Measurements from ENCODE around the gene GPC3.
"Not testable (repeated sequence)": the region's sequence is repeated elsewhere in the genome, so short reads cannot be mapped to it uniquely, and the experiment has no call there.

GPC3 gene

DNA sequence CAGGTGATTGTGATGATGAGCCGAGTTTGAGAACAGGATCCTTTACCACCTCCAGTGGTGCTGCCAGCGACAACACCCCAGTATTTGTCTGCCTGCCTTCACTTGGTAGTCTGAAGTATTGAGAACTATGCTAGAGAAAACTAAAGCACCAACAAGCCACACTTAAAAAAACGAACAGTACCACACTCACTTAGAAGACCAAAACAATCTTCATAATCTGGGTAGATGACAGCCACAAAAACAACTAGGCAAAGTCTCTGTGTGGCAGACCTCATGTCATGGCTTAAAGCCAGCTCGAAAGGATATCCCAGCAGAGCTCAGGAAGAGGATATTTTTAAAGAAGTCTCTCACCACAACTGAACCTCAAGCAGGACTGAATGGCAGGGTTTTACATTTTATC, 236.0 kb downstream of the GPC3 start:
- peak; percentile 10 for DNase-seq

DNA sequence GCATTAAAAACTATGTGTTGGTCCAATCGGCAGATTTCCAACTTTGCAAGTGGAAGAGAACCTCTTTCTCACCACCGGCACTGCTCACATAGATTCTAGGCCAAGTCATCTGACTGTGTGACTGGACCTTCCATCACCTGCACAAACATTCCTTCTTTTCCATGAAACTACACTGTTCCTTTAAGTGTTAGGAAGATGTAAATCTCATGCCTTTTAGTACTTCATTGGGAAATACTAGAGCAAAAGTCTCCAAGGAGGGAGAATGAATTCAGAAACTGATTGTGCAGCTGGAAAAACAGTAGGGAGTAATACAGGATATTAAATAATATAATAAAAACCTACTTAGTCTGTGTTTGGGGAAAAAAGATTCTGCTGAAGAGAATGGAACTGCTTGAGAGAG, 238.2 kb downstream of the GPC3 start:
- DNase-seq = no peak

DNA sequence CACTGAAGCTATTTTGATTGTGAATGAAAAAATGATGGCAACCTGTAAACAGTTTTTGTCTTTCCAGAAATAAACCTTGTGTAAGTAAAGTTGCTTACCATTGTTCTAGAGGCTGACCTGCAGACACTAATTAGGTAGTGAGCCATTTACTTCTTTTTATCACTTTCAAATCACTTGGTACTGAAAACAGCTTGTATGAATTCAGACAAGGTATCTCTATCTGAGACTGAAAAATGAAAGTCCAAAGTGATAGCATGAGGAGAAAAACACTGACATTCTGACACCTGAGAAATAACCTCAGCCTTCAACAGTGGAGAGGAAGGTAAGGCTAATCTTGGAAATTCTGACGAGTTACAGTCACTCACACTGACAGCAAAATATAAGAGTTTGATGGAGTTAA, 238.8 kb downstream of the GPC3 start:
- DNase-seq = no peak

DNA sequence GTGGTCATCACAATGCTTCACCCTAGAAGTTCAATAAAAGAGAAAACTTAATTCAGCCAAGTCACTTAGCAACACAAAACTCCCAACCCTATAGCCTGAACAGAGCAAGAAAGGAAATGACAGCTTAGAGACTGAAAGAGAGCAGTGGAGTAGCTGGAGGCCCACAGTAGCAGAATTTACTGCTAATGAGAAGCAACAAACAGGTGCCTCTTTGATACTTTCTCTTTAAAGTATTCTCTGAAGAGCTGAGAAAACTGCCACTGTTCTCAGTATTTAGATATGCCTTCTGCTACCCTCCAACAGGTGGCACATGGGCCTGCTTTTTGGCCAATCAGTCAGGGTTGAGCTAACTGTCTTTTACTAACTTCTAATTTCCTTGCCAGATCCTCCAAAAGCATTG, 240.0 kb downstream of the GPC3 start:
- DNase-seq = no peak

DNA sequence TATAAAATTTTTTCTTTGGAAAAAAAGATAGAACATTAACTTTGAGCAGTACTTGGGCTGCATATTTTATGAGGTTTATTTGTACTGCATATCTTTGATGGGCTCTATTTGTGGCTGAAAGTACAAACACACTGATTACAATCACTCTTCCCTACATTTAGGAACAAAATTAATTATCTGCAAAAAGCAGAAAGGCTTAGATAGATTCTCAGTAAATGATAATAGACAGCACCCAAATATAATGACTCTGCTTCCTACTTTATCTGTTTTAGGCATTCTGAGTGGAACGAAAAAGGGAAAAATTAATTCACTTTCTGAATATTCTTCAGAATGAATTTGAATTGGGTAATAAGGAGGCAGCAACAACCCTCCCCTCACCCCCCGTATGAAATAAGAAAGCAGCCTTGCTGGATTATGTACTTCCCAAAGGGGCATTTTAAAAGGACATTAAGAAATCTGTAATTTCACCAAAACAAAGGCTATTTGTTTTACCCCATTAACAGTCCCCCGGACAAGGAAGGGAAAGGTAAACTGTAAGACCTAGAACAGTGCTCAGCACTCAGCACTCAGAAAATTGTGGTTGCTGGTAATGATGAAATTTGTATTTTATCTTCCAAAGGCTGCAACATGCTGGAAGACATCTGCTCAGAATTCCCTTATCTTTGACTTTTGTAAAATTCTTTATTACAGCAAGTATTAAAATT, 242.6 kb downstream of the GPC3 start:
- no peak for DNase-seq

DNA sequence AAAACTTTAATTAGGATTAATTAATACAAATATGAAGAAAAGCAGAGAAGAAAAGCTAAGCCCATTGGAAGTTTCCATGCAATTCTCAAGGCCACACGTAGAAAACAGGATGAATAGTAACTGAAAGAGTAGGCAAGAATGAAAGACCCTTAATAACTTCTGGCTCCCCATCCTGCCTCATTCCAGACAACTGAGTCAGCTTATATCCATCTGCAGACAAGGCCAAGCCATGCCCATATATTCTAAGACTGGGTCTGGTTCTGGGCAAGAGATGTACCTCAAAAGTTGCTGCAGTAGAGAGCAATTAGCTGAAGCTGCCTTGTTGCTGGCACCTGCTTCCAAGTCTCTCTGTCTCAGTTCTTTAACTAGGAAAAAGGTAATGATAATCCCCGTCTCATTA, 244.1 kb downstream of the GPC3 start:
- DNase-seq = peak; percentile 39

DNA sequence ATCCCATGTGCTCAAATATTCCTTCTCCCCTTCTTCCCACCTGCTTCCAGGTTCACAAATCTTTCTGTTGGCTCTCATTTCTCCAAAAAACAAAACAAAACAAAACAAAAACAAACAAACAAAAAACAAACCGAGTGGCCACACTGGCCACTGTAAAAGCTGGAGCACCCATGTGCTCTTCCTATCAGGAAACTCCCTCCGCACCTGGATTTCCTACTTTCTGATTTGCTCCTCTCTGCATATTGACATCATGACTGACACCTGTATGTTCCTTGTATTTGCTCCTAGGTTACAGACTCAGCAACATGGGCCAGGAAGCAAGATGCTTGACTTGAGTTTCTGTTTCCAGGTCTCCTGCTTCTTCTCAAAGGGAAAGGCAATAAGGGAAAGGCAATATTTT, 258.8 kb downstream of the GPC3 start:
- no peak for DNase-seq

DNA sequence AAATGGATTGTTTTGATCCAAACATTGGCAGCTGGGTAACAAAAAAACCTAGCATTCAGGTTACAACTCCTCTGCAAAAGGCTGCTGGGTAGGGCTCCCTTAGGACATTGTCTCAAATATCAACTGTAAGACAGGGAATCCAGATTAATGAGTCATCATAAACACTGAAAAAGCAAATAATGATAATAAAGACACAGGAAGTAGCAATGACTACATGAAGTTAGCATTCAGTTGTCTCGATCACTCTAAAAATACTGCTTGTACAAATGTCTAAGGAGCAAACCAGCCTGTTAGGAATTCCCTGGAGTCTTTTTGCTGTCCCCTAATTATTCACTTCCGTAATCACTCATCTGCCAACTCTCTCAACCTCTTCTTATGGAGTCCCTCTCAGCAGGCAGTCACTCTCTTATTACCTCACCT, 259.2 kb downstream of the GPC3 start:
- peak; percentile 89 for DNase-seq

DNA sequence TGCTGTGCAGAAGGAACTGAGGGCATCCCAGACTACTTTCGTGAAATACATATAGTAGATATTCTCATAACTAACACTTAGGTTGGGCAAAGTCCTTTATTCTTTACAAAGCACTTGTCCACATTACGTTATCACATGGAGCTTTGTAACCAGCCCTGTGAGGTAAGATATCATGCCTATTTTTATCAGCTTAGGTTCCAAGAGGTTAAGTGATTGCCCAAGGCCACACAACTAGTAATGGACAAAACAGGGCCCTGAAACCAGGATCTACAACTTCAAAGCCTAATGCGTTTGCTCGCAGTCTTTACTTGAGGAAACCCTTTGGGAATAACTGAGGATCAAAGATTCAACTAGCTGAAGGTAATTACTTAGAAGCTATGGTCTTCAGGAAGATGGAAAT, 261.5 kb downstream of the GPC3 start:
- DNase-seq = no peak

DNA sequence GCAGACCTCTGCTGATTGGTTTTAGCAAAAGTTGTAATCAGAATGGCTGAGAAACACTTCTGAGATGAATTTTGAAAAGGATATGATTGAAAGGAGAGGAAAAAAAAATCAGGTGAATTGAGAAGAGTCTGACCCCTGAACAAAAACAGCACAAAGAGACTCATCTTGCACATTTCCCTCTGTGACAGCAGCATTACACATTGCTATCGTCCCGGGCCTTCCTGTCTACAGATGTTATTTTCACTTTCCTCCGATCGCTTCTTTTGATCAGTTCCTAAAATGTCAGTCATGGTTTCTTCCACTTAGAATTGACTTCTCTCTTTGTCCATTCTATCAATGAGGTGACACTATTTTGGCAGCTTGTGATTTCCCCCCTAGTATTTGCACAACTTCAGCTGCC, 262.6 kb downstream of the GPC3 start:
- no peak for DNase-seq

DNA sequence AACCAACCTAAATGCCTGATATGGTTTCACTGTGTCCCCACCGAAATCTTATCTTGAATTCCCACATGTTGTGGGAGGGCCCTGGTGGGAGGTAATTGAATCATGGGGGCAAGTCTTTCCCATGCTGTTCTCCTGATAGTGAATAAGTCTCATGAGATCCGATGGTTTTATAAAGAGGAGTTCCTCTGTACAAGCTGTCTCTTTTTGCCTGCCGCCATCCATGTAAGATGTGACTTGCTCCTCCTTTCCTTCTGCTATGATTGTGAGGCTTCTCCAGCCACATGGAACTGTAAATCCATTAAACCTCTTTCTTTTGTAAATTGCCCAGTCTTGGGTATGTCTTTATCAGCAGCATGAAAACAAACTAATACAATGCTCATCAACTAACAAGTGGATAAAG, 265.1 kb downstream of the GPC3 start:
- not testable (repeated sequence) for DNase-seq

DNA sequence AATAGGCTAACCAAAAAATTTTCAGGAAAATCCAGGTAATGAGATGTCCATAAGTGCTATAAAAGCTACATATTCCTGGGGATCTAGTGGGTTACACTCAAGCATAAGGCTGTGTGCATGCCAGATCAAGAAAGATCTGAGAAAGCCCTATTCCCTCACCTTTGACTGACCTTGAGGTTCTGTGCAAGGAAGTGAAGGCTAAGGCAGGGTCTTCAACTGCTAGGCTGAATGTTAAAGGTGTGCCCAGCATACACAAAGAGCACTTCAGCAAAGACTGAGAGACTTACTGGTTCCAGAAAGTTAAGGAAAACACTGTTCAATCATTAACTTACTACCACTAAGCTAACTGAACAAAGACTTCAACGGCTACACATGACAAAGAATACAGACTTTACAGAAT, 269.7 kb downstream of the GPC3 start:
- no peak for DNase-seq

DNA sequence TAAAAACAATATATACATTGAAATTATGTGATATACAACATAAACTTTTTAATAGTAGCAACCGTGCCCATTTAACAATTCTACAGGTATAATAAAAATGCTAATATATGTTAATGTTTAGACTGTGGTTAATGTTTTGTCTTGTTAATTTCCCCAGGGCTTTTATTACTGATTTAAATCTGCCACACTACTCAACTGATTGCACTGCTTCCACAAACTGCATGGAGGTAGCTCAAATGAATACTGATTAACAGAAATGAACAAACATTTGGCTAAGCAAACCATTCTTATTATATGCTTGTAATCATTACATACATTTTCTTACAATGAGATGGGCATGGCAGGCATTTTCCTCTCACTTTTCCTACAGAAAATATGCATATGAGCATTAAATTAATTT, 275.9 kb downstream of the GPC3 start:
- no peak for DNase-seq

DNA sequence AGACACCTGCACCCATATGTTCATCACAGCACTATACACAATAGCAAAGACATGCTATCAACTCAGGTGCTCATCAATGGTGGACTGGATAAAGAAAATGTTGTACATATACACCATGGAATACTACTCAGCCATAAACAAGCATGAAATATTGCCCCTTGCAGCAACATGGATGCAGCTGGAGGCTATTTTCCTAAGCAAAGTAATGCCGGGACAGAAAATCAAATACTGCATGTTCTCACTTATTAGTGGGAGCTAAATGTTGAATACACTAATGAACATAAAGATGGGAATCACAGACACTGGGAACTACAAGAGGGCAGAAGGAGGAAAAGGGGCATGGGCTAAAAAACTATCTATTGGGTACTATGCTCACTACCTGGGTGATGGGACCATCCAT, 278.5 kb downstream of the GPC3 start:
- DNase-seq = no peak

DNA sequence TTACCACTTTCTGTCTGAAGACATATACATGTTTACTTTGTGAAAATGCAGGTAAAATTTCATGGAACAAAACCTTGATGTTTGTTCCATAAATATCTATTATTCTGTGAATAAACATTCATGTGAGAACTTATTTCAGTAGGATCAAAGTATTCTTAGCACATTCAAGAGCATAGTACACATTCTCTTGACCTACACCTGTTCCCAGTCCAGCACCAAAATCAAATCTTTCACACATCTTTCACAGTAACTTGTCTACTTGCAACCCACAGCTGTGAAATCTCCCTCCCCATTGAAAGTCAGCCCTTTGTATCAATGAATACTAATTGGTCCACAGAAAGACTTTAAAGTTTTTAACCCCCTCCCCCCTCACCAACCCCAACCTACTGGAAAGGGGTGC, 283.2 kb downstream of the GPC3 start:
- DNase-seq = no peak

DNA sequence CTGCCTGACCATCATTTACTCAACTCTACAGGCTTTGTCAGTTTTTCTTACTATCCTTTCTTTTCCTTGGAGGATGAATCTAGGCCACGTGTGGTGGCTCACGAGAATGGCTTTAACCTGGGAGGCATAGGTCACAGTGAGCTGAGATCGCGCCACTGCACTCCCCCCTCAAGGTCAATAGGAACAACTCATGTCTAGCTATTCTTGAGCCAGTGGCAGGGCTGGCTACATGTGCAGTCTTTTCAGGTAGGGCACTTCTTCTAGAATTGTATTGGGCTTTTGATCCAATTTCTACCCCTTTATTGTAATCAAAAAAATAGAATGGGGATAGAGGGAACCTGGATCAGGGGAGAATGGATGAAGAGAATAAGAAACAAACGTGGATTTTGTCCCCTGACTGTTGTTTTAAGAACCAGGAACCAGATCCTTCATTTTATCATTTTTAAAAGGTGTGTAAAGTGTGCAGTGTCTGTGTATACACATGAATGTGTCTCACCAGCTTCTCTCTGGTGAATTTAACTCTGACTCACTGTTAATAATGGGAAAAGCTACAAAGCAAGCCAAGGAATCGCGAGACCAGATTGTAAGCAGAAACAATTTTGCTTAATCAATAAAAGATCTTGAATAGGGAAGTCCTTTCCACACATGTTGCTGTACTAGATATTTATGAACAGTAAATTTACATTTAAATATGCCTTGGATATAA, 286.2 kb downstream of the GPC3 start:
- DNase-seq = no peak

DNA sequence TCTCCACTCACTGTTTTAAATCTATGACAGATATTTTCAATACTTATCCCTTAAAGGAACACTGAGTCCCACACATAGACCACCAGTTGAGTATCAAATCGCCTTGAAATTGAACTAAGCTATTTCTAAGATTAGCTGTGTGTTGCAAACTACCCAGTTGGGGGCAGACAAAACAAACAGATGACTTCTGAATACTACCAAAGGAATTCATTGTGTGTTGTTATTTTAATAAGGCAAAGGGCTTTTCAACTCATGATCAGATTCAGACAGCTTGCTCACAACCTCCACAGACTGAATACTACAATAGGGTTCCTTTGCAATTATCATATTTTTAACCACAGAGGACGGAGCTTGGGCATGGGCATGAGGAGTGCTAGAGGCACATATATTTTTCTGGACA, 287.1 kb downstream of the GPC3 start:
- peak; percentile 64 for DNase-seq

DNA sequence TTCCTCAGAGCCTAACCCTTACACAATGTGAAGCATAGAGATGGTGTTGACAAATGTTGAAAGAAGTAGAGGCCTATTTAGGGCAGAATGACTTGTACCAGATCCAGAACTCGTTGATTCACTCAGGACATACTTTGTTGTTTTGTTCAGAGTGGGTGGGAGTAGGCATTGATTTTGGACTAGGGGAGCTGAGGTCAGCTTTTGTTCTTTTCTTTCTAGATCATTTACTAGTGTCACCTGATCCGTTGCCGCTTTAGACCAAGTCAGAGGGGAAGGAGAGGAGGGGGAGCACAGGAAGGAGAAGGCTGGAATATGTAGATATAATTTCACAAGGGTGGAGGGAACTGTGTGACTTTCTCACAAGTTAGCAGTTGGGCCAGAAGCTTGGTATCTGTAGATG, 287.7 kb downstream of the GPC3 start:
- DNase-seq = no peak

DNA sequence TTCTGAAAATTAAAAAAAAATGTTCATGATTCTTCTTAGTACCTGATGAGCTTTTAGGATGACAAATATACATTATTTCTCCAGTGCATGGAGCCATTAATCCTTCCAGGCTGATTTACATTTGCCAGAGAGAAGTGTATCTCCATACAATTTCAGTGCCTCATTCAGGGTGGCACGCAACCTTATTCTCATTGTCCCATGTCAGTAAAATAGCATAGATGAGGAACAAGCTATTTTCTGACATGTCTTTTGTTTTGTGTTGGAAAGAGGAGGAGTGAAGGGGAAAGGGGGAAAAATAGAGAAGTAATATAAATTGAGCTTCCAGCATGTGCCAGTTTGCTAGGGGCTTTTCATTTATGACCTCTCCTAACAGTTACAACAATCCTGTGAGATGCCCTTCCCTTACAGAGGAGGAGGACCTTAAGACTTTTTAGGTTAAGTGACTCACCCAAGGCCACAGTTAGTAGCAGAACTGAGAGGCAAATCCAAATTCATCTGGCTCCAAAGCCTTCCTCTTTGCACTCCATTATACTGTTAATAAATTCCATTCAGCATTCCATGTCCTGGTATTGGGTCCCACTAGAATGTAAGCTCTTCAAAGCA, 295.3 kb downstream of the GPC3 start:
- no peak for DNase-seq

DNA sequence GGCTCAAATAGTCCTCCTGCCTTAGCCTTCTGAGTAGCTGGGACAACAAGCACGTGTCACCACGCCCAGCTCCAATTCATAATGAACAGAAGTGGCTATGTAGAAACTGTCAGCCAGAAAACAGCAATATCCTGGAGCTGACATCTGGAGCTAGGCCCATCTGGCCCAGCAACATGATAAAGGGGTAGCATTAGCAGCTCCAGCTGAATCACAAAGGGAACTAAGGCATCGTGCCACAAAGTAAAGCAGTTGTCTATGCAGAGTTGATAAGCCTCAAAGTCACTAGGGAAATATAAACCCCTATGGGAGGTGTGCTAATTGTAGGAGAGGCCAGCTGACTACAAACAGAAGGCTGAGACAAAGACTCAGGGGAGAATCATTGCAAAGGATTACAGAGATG, 299.6 kb downstream of the GPC3 start:
- DNase-seq = no peak

DNA sequence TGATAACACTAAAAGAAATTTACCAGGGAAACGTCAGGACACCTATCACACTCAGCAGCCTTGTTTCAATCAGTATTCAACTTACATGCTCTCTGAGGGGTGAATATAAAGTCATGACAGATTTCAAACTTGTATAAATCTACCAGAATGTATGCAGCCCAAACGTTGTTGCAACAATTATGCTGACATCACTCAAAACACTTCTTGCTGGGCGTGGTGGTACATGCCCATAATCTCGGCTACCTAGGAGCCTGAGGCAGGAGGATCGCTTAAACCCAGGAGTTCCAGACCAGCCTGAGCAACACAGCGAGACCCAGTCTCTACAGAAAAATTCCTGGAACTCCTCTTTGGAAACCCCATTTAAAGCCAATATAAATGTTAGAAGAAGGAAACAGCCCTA, 303.5 kb downstream of the GPC3 start:
- DNase-seq = no peak

DNA sequence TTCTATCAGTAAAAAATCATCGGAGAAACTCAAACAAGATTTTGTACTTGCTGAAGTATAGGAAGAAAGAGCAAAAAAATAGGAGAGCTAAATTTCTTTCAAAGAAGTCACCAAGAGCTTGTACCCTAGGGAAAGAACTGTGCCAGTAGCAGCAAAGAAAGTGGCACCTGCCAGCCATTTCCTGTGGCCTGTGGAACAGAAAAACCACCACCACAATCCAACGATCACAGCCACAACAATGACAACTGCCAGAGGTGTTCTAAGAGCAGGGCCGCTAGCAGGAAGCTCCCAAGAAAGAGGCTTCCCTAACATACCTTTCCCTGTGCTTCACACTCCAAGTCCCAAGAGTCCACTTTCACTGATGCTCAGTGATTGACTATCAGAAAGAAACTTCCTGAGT, 304.0 kb downstream of the GPC3 start:
- DNase-seq = no peak

DNA sequence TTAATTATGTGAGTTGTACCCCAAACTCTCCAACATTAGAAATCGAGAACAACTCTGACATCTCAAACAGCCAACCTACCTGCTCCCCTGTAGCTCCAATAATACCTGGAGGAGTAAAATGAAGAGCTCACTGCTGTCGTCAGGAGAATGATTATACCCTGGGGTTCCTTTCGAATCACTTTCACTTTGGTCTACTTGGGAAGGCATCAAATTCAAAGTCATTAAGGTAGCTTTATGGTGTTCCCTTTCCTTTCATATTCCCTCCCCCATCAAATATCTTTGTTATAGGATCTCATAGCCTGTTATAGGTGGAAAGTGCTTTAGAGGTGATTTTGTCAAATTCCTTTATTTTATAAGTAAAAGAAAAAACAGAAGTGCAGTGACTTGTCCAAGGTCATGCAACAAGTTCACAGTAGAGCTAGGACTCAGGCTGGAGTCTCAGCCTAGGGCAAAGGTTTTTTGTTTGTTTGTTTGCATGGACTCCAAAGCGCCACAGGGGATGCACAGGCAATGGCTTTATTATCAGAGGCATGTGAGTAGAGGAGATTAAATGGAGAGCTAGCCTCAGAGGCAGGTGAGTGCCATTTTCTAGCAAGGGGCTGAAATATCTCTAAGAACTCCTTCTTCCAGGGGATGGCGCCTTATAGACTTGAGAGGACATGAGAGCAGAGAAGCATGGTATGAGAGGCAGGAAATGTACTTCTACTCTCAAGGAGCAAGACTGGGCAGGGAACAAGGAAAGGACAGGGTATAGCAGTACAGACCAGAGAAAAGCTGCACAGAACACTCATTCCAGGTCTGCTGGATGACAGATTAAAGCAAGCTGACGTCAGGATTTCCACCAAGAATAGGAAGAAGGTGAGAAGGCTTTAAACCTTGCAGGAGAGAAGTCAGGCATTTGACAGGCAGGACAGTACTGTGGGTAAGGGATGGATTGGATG, 308.0 kb downstream of the GPC3 start:
- no peak for DNase-seq

All from fibroblast of skin of back (primary cell).